ENCODE data around the gene BMPER. TPM values are rescaled to one million over a fixed set of nuclear protein-coding genes. Genes with fewer than 3 reads are reported as not detected.

Gene BMPER
- polyA plus RNA-seq, 1 of the 3 experiments (the other 2 are of a cell fraction) = 20.0 TPM

- TF ChIP-seq REST (IDR thresholded peaks at IDR 0.05; ENCODE audit: low read depth, low read length) = no peak
- no peak for TF ChIP-seq RAD21 (IDR thresholded peaks at IDR 0.05; ENCODE audit: low read length)
- TF ChIP-seq TAF1 (IDR thresholded peaks at IDR 0.05; ENCODE audit: borderline replicate concordance, low read depth, low read length) = 0 out of 2 replicates have a peak, but pooled peaks have one; percentile 0
- no peak for TF ChIP-seq GABPA (IDR thresholded peaks at IDR 0.05; ENCODE audit: low read depth)
- TF ChIP-seq ZBTB33 (IDR thresholded peaks at IDR 0.05; ENCODE audit: borderline replicate concordance, low read depth) = no peak
- peak in 1 of 2 experiments; percentile 77; a peak in 1 of 4 replicates for TF ChIP-seq EP300 (IDR thresholded peaks at IDR 0.05; ENCODE audit: borderline replicate concordance in 1 of 2, low read depth in 1 of 2, low read length in 1 of 2)
- TF ChIP-seq USF2 (IDR thresholded peaks at IDR 0.05; ENCODE audit: borderline replicate concordance, low read depth, low read length) = no peak
Measured at GRCh38 chr7:33873981-33874750, 31.2 kb upstream of the BMPER start (continued).

- Histone ChIP-seq H3K9ac (peak overlapping the region; percentile 23; the same call in 1 of the 2 replicates), H3K9me3 (no peaks in the 10 kb centered on the region), H3K4me1 (ENCODE audit: control insufficient read depth in 1 of 2, insufficient read depth in 2 of 2, low read depth in 1 of 2, low read length in 1 of 2) (peaks cover 0 to 26% of the 10 kb centered on the region in 2 experiments; a peak in 2 of 4 replicates), H2AFZ (ENCODE audit: low read depth) (peak overlapping the region; percentile 63), H3K9me2 (no peaks in the 10 kb centered on the region), H3F3A (replicated peaks; ENCODE audit: insufficient read depth) (peaks cover 19% of the 10 kb centered on the region), H3K79me2 (ENCODE audit: insufficient read depth) (no peaks in the 10 kb centered on the region), H3K4me2 (peak overlapping the region; percentile 61), H3K36me3 (replicated peaks in 1 of 2; ENCODE audit: control insufficient read depth in 1 of 2, insufficient read depth in 2 of 2, low read length in 1 of 2) (no peaks in the 10 kb centered on the region), H4K20me1 (ENCODE audit: insufficient read depth) (no peaks in the 10 kb centered on the region), H3K27ac (ENCODE audit: low read depth in 2 of 2, low read length in 1 of 2) (peak overlapping the region in 1 of 2 experiments; percentile 65; a peak in 2 of 4 replicates), H3K27me3 (ENCODE audit: insufficient read depth) (no peaks in the 10 kb centered on the region), H3K4me3 (ENCODE audit: low read depth in 2 of 2, low read length in 1 of 2) (no peak overlapping the region; a peak in 1 of 4 replicates)
- TF ChIP-seq NRF1 (IDR thresholded peaks at IDR 0.05; ENCODE audit: low read depth, low read length) (no peak), RXRA (IDR thresholded peaks at IDR 0.05; ENCODE audit: borderline replicate concordance, low read depth) (peak; percentile 25; the same call in 1 of the 2 replicates), ZBTB33 (IDR thresholded peaks at IDR 0.05; ENCODE audit: borderline replicate concordance, low read depth) (no peak), MAX (IDR thresholded peaks at IDR 0.05; ENCODE audit: low read depth) (0 out of 2 replicates have a peak, but pooled peaks have one; percentile 12), JUND (IDR thresholded peaks at IDR 0.05) (0 out of 2 replicates have a peak, but pooled peaks have one; percentile 16), NFIC (IDR thresholded peaks at IDR 0.05; ENCODE audit: borderline replicate concordance) (peak; percentile 40; the same call in 1 of the 2 replicates), PBX3 (IDR thresholded peaks at IDR 0.05) (peak; percentile 61), CTCF (IDR thresholded peaks at IDR 0.05) (no peak), TCF12 (IDR thresholded peaks at IDR 0.05) (peak; percentile 47; the same call in 1 of the 2 replicates)
- CTCF ChIA-PET = interaction anchor here (1.0 to 1.5 kb wide), 4 partner anchors 11 to 159 kb away, joined by 3 to 4 read pairs (median 3); no protein-coding TSS in a partner anchor
- POLR2A ChIA-PET = no interaction called here
- DNase-seq = no peak
- 62% methylated on average over 5 of the region's 5 CpGs for WGBS (ENCODE audit: low lambda C conversion rate)
Measured at GRCh38 chr7:33874943-33875342, 30.4 kb upstream of the BMPER start.
